Measurements from ENCODE around the gene PJVK.

DNA sequence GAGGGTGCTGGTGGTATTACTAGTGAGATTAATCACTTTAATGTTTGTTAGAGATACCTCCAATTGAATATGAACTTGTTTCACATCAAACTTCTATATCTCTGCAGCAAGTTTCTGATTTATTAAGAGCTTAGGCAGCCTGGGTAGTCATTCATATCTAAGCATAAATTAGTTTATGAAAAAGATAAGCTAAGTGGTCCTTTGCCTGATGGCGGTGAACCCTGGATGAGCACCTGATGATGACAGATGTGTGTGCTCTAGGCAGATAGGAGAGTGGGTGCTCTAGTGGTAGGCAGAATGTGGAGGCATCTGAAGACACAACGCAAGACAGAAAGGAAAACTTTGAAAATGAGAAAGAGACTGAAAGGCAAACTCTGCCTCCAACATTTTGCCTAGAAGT is 22.2 kb downstream of the PJVK start:
- TF ChIP-seq EZH2 (IDR thresholded peaks at IDR 0.05) (no peak), FOXP2 (optimal IDR thresholded peaks at IDR 0.05; ENCODE audit: control extremely low read depth, extremely low read length, insufficient read depth) (no peak), POLR2AphosphoS5 (IDR thresholded peaks at IDR 0.05; ENCODE audit: borderline replicate concordance, low read depth, low read length) (no peak)

All from SK-N-MC (cell line).